K562 (cell line): ENCODE data around the gene SMAD3. TPM values are rescaled to one million over a fixed set of nuclear protein-coding genes. Genes with fewer than 3 reads are reported as not detected.
A peak's percentile ranks its signal among the peaks of the same experiment; 100 is the strongest.

ENCODE experiments used
- ATAC-seq: fragments of 200-7000 bp; cut with Tn5 transposase; 3 replicates; pipeline ENCODE4 v1.9.1; 2020; ENCODE audit warnings: moderate library complexity
- BruUV-seq: library from RNA; stranded (reverse); fragments of 400-500 nt; replicated peaks from 2 replicates; lab custom pipeline; 2021; lab: Mats Ljungman, UMichigan
- CTCF ChIA-PET: fragments of 300-600 bp; formaldehyde crosslinking; extraction: SDS; loops from one replicate; lab custom pipeline; 2021; ENCODE audit warnings: low intra/inter-chr PET ratio; lab: Yijun Ruan, JAX
- POLR2A ChIA-PET: fragments of 300-600, 350-650 bp; sonication (Branson Sonifier 250); formaldehyde crosslinking; extraction: SDS; loops from one replicate; lab custom pipeline; 2021; ENCODE audit warnings: antibody characterized with exemption, inconsistent platforms; lab: Yijun Ruan, JAX
- DNase-seq, 4 experiments: peaks; one replicate each; pipeline versions ENCODE4 v3.0.0 to v3.0.0-alpha.2; 2011 to 2018; ENCODE audit warnings: low spot score in 3 of 4, mixed read lengths in 3 of 4; ENCODE audit errors: extremely low read depth in 1 of 4
- FAIRE-seq: peaks from 2 replicates; lab custom pipeline; 2011; peaks lifted over from hg19 to GRCh38; lab: Jason Lieb, UNC
- H2AFZ ChIP-seq: 2 replicates; pipeline ENCODE4 v1.6.0; 2011; ENCODE audit warnings: low read depth, low read length, control low read depth, inconsistent platforms
- H3K27ac ChIP-seq: fragments of 200-600 bp; 3 replicates; pipeline ENCODE4 v1.8.0; 2011; ENCODE audit warnings: low read depth, mild to moderate bottlenecking, control low read depth, inconsistent platforms, low read length, moderate library complexity, mixed read lengths; ENCODE audit errors: extremely low read depth
- H3K27me3 ChIP-seq, 2 experiments: fragments of 300-600 bp in 1 of 2; 2 replicates in 1 of 2; 3 replicates in 1 of 2; pipeline versions ENCODE4 v1.6.0 to v1.8.0; 2011; ENCODE audit warnings: inconsistent platforms in 2 of 2, low read length in 2 of 2, mild to moderate bottlenecking in 1 of 2, mixed read lengths in 1 of 2, moderate library complexity in 1 of 2; ENCODE audit not compliant: control insufficient read depth in 2 of 2, insufficient read depth in 2 of 2
- H3K36me3 ChIP-seq: fragments of 300-600 bp; 3 replicates; pipeline ENCODE4 v1.8.0; 2011; ENCODE audit warnings: mild to moderate bottlenecking, low read length, inconsistent platforms; ENCODE audit not compliant: control insufficient read depth, insufficient read depth
- H3K4me1 ChIP-seq, 2 experiments: fragments of 200-600 bp in 1 of 2; replicated peaks in 1 of 2; 2 replicates in 1 of 2; 3 replicates in 1 of 2; pipeline versions ENCODE4 v1.5.1 to v1.8.0; 2011; ENCODE audit warnings: inconsistent platforms in 2 of 2, low read length in 2 of 2, mild to moderate bottlenecking in 1 of 2, mixed read lengths in 1 of 2, moderate library complexity in 1 of 2; ENCODE audit not compliant: control insufficient read depth in 2 of 2, insufficient read depth in 2 of 2
- H3K4me2 ChIP-seq: 2 replicates; pipeline ENCODE4 v1.6.1; 2011; ENCODE audit warnings: low read length, control low read depth, inconsistent platforms, mixed read lengths; ENCODE audit not compliant: insufficient read depth
- H3K4me3 ChIP-seq: fragments of 200-600 bp; sonication (generic), shearing (Covaris generic); 2 replicates; pipeline ENCODE4 v1.5.1; 2016; ENCODE audit warnings: control low read depth, inconsistent platforms
- H3K79me2 ChIP-seq: fragments of 200-600 bp; 3 replicates; pipeline ENCODE4 v1.8.0; 2011; ENCODE audit warnings: low read length, inconsistent platforms; ENCODE audit not compliant: control insufficient read depth, insufficient read depth
- H3K9ac ChIP-seq, 2 experiments: 2 replicates each; pipeline versions ENCODE4 v1.6.0 to v1.6.1; 2011; ENCODE audit warnings: low read depth in 2 of 2, low read length in 2 of 2, control low read depth in 1 of 2, inconsistent platforms in 1 of 2, mild to moderate bottlenecking in 1 of 2, mixed read lengths in 1 of 2; ENCODE audit not compliant: insufficient read depth in 1 of 2
- H3K9me1 ChIP-seq: one replicate; pipeline ENCODE4 v1.6.0; 2011; ENCODE audit warnings: inconsistent platforms, mild to moderate bottlenecking, low read length, moderate library complexity; ENCODE audit not compliant: control insufficient read depth, insufficient read depth
- H3K9me3 ChIP-seq: replicated peaks from 2 replicates; pipeline ENCODE4 v1.5.1; 2011; ENCODE audit warnings: low read depth, low read length, inconsistent platforms; ENCODE audit not compliant: control insufficient read depth, insufficient read depth
- H4K20me1 ChIP-seq: replicated peaks from 2 replicates; pipeline ENCODE4 v1.6.1; 2011; ENCODE audit warnings: low read length, inconsistent platforms, mixed read lengths; ENCODE audit not compliant: control insufficient read depth, insufficient read depth
- GABPA ChIP-seq: fragments of 200-800 bp; sonication (Bioruptor generic); conservative IDR thresholded peaks from 2 replicates; pipeline ENCODE4 v1.6.1; 2016; ENCODE audit warnings: low read depth, missing genetic modification characterization, missing compliant biosample characterization
- KDM5B ChIP-seq: fragments of 200-600 bp; sonication (generic); IDR thresholded peaks from 2 replicates; pipeline ENCODE4 v1.6.1; 2012; ENCODE audit warnings: low read depth, mild to moderate bottlenecking, moderate library complexity, low read length, control low read depth, inconsistent platforms; ENCODE audit not compliant: insufficient replicate concordance
- MYC ChIP-seq, 2 experiments: fragments of 250-450 bp in 1 of 2; sonication (Bioruptor Pico) in 1 of 2; IDR thresholded peaks; 2 replicates each; pipeline versions ENCODE4 v1.5.1 to v1.6.1; 2012 to 2021; ENCODE audit warnings: low read depth in 2 of 2, borderline replicate concordance in 1 of 2, improper control_type of control experiment in 1 of 2, low read length in 1 of 2, mild to moderate bottlenecking in 1 of 2, moderate library complexity in 1 of 2
- TAF1 ChIP-seq: IDR thresholded peaks from 2 replicates; pipeline ENCODE4 v1.6.1; 2011; ENCODE audit warnings: mild to moderate bottlenecking, low read length, moderate library complexity; ENCODE audit not compliant: insufficient read depth, control insufficient read depth, severe bottlenecking; ENCODE audit errors: extremely low read depth
- ZFP36 ChIP-seq: fragments of 150-350 bp; IDR thresholded peaks from 2 replicates; pipeline ENCODE4 v1.6.1; 2018; ENCODE audit warnings: low read length, low read depth; ENCODE audit not compliant: partially characterized antibody
- WGBS: fragments of 100-300 bp; shearing (Covaris generic); methylation state at CpG from one replicate; pipeline ENCODE4 v1.1.6; 2016; ENCODE audit warnings: low coverage, mixed read lengths; ENCODE audit not compliant: insufficient coverage; ENCODE audit errors: missing lambda C conversion rate; 5-methylcytosine and 5-hydroxymethylcytosine counted together
- in situ Hi-C: fragments of 300-500 bp; cut with MboI; formaldehyde crosslinking; loops from 4 replicates; pipeline ENCODE4 v1.15.0; 2018; ENCODE audit warnings: inconsistent platforms, mixed read lengths
- intact Hi-C: fragments of 100-400 bp; cut with micrococcal nuclease; formaldehyde crosslinking; loops from 2 replicates; pipeline ENCODE4 v1.14.2; 2022
- polyA plus RNA-seq, 8 experiments: library from polyadenylated mRNA; depleted of rRNA in 4 of 8; stranded (reverse) in 5 of 8; unstranded in 3 of 8; fragments of >200 nt; fragmentation: Nextera tagmentation in 2 of 8; fragmentation: Illumina TruSeq in 1 of 8; extraction: Ambion mirVana in 2 of 8; extraction: Trizol in 1 of 8; gene quantifications; 2 replicates each; pipeline versions ENCODE4 v1.2.1 to v1.2.3, GENCODE V29; 2011 to 2014; ENCODE audit warnings: inconsistent platforms in 1 of 8, missing spikeins in 1 of 8
- total RNA-seq, 7 experiments: library from RNA; depleted of rRNA in 6 of 7; stranded (reverse); fragments of >200 nt in 6 of 7; fragmentation: Illumina TruSeq in 2 of 7; extraction: Trizol in 2 of 7; gene quantifications; 2 replicates each; pipeline versions ENCODE4 v1.2.1 to v1.2.3, GENCODE V29; 2011 to 2021; ENCODE audit warnings: low replicate concordance in 1 of 7

Gene SMAD3
- total and polyA plus RNA-seq, 9 of the 15 experiments (the other 6 are each of a cell fraction or from before 2014, with no cell fraction given): 4.3 to 39.2 (median 11.1) TPM

- H3K36me3 ChIP-seq: peaks cover 10% of the 10 kb centered on the region; the same call in 2 of the 3 replicates
- H3K4me1 ChIP-seq: peaks cover 17 to 46% of the 10 kb centered on the region in 2 experiments
- H2AFZ ChIP-seq: no peak overlapping the region
- no peak overlapping the region for H3K4me2 ChIP-seq
- H3K9me1 ChIP-seq: no peaks in the 10 kb centered on the region
- TF ChIP-seq KDM5B: peak; percentile 23
- TF ChIP-seq MYC (IDR thresholded peaks at IDR 0.05; ENCODE audit: low read depth, low read length): no peak
- no peak for TF ChIP-seq MYC (CRISPR knock-in tag; IDR thresholded peaks at IDR 0.05; ENCODE audit: borderline replicate concordance, low read depth)
- ChIA-PET POLR2A (no interaction called here), CTCF (no interaction called here)
- ATAC-seq: no peak
- no peaks in the 10 kb centered on the region; a peak in 1 of 5 replicates for H3K27me3 ChIP-seq
- 73% methylated on average over 16 of the region's 16 CpGs for WGBS
- H3K27ac ChIP-seq: no peak overlapping the region
- H3K79me2 ChIP-seq: peaks cover 43% of the 10 kb centered on the region
- FAIRE-seq: no peak
- no peak overlapping the region for H3K4me3 ChIP-seq
- BruUV-seq: no TSS peak
- H3K9me3 ChIP-seq: no peaks in the 10 kb centered on the region
- no peak overlapping the region for H3K9ac ChIP-seq
- DNase-seq: no peak
- no peaks in the 10 kb centered on the region; the same call in 1 of the 2 replicates for H4K20me1 ChIP-seq
- in situ Hi-C loops: no loop called here
- intact Hi-C loops: no loop called here
These were observed 61.3 kb downstream of the SMAD3 start for GRCh38 chr15:67126551-67127330.

- Histone ChIP-seq H3K4me3 (no peak overlapping the region), H3K4me2 (no peak overlapping the region), H4K20me1 (no peaks in the 10 kb centered on the region; the same call in none of the 2 replicates), H3K27me3 (no peaks in the 10 kb centered on the region; a peak in 1 of 5 replicates), H3K9ac (no peak overlapping the region), H3K79me2 (peaks cover 43% of the 10 kb centered on the region), H2AFZ (no peak overlapping the region), H3K9me1 (no peaks in the 10 kb centered on the region), H3K27ac (no peak overlapping the region), H3K9me3 (no peaks in the 10 kb centered on the region), H3K36me3 (peaks cover 10% of the 10 kb centered on the region; the same call in 2 of the 3 replicates), H3K4me1 (peaks cover 17 to 52% of the 10 kb centered on the region in 2 experiments)
- ChIA-PET POLR2A (interaction anchor here (1.5 kb wide), 1 partner anchor 8 kb away, joined by 5 read pairs; no protein-coding TSS in a partner anchor), CTCF (no interaction called here)
- TF ChIP-seq ZFP36 (peak; percentile 84), TAF1 (no peak), GABPA (tag) (no peak)
- ATAC-seq (no peak), DNase-seq (no peak), FAIRE-seq (no peak)
- in situ Hi-C loops: no loop called here
- no TSS peak for BruUV-seq
- WGBS: 85% methylated on average over 5 of the region's 5 CpGs
- intact Hi-C loops: no loop called here
These were observed 61.9 kb downstream of the SMAD3 start for GRCh38 chr15:67127331-67127664.
